ENCODE data around the gene PHLDB3.
A peak's percentile ranks its signal among the peaks of the same experiment; 100 is the strongest.

Gene PHLDB3

GRCh38 chr19:43503501-43504425 is 783 bp downstream of the PHLDB3 start:
- H3K27ac ChIP-seq (ENCODE audit: low read length, poor library complexity, severe bottlenecking): peak overlapping the region; percentile 36
- no peaks in the 10 kb centered on the region for H3K27me3 ChIP-seq (ENCODE audit: control insufficient read depth in 1 of 2, insufficient read depth in 1 of 2, low read length in 2 of 2)
- H3K18ac ChIP-seq (ENCODE audit: low read depth in 1 of 2, low read length in 2 of 2): peak overlapping the region; percentile 80 to 84
- peak overlapping the region in 1 of 2 experiments; percentile 89 for H3K14ac ChIP-seq (ENCODE audit: low read length in 2 of 2)
- H3K36me3 ChIP-seq (ENCODE audit: control insufficient read depth in 1 of 2, insufficient read depth in 2 of 2, low read depth in 1 of 2, low read length in 2 of 2): peaks cover 10 to 25% of the 10 kb centered on the region in 2 experiments
- peak overlapping the region; percentile 82 for H4K91ac ChIP-seq (ENCODE audit: low read length)
- no peak overlapping the region for H2BK5ac ChIP-seq (ENCODE audit: low read depth, low read length, poor library complexity, severe bottlenecking)
- H3K4me1 ChIP-seq (ENCODE audit: control insufficient read depth, insufficient read depth, low read depth, low read length): peaks cover 12% of the 10 kb centered on the region
- peak; percentile 93 for DNase-seq
- H2BK15ac ChIP-seq (ENCODE audit: low read depth, poor library complexity, severe bottlenecking): peak overlapping the region; percentile 70
- H3K4ac ChIP-seq (ENCODE audit: low read depth in 1 of 2, low read length in 2 of 2): peak overlapping the region in 1 of 2 experiments; percentile 13
- peak overlapping the region; percentile 98 for H3K4me2 ChIP-seq (ENCODE audit: low read length, poor library complexity, severe bottlenecking)
- H3K9me3 ChIP-seq (ENCODE audit: control insufficient read depth, low read length): no peaks in the 10 kb centered on the region
- H2BK120ac ChIP-seq (ENCODE audit: low read depth, low read length): no peak overlapping the region
- H2AFZ ChIP-seq (ENCODE audit: low read depth, low read length): peak overlapping the region; percentile 79
- H2AK5ac ChIP-seq (ENCODE audit: low read length, severe bottlenecking): no peak overlapping the region
- H3K9ac ChIP-seq (ENCODE audit: low read length): peak overlapping the region; percentile 91
- H4K8ac ChIP-seq (ENCODE audit: low read length): peak overlapping the region; percentile 66
- no peak overlapping the region for H3K23ac ChIP-seq (ENCODE audit: low read length in 2 of 2)
- H3K79me1 ChIP-seq (replicated peaks; ENCODE audit: low read length, poor library complexity, severe bottlenecking): peaks cover 8% of the 10 kb centered on the region
- peak overlapping the region; percentile 71 to 96 for H3K4me3 ChIP-seq (ENCODE audit: insufficient read depth in 1 of 2, low read depth in 1 of 2, low read length in 2 of 2)
- 2% methylated on average over 62 of the region's 64 CpGs for WGBS
- peak overlapping the region in 1 of 2 experiments; percentile 82 for H2BK12ac ChIP-seq (ENCODE audit: low read length in 2 of 2)

- peaks cover 8% of the 10 kb centered on the region for H3K79me1 ChIP-seq (replicated peaks; ENCODE audit: low read length, poor library complexity, severe bottlenecking)
- H4K8ac ChIP-seq (ENCODE audit: low read length): no peak overlapping the region
- peak overlapping the region; percentile 91 for H3K9ac ChIP-seq (ENCODE audit: low read length)
- H3K9me3 ChIP-seq (ENCODE audit: control insufficient read depth, low read length): no peaks in the 10 kb centered on the region
- H3K4me1 ChIP-seq (ENCODE audit: control insufficient read depth, insufficient read depth, low read depth, low read length): peaks cover 12% of the 10 kb centered on the region
- H3K23ac ChIP-seq (ENCODE audit: low read length in 2 of 2): no peak overlapping the region
- 89% methylated on average over 22 of the region's 23 CpGs for WGBS
- no peak overlapping the region for H2AK5ac ChIP-seq (ENCODE audit: low read length, severe bottlenecking)
- H3K18ac ChIP-seq (ENCODE audit: low read depth in 1 of 2, low read length in 2 of 2): no peak overlapping the region
- H2AFZ ChIP-seq (ENCODE audit: low read depth, low read length): no peak overlapping the region
- H3K14ac ChIP-seq (ENCODE audit: low read length in 2 of 2): no peak overlapping the region
- no peaks in the 10 kb centered on the region for H3K27me3 ChIP-seq (ENCODE audit: control insufficient read depth in 1 of 2, insufficient read depth in 1 of 2, low read length in 2 of 2)
- peaks cover 9 to 18% of the 10 kb centered on the region in 2 experiments for H3K36me3 ChIP-seq (ENCODE audit: control insufficient read depth in 1 of 2, insufficient read depth in 2 of 2, low read depth in 1 of 2, low read length in 2 of 2)
- H2BK12ac ChIP-seq (ENCODE audit: low read length in 2 of 2): peak overlapping the region in 1 of 2 experiments; percentile 64
- H2BK15ac ChIP-seq (ENCODE audit: low read depth, poor library complexity, severe bottlenecking): no peak overlapping the region
- no peak overlapping the region for H3K27ac ChIP-seq (ENCODE audit: low read length, poor library complexity, severe bottlenecking)
- H3K4me2 ChIP-seq (ENCODE audit: low read length, poor library complexity, severe bottlenecking): no peak overlapping the region
- no peak for DNase-seq
- peak overlapping the region in 1 of 2 experiments; percentile 96 for H3K4me3 ChIP-seq (ENCODE audit: insufficient read depth in 1 of 2, low read depth in 1 of 2, low read length in 2 of 2)
- H4K91ac ChIP-seq (ENCODE audit: low read length): no peak overlapping the region
- no peak overlapping the region for H2BK5ac ChIP-seq (ENCODE audit: low read depth, low read length, poor library complexity, severe bottlenecking)
- no peak overlapping the region for H3K4ac ChIP-seq (ENCODE audit: low read depth in 1 of 2, low read length in 2 of 2)
- no peak overlapping the region for H2BK120ac ChIP-seq (ENCODE audit: low read depth, low read length)
Observed at GRCh38 chr19:43502419-43502976, 2.0 kb downstream of the PHLDB3 start.

GRCh38 chr19:43501661-43502418 is 2.7 kb downstream of the PHLDB3 start:
- no peak overlapping the region for H2BK15ac ChIP-seq (ENCODE audit: low read depth, poor library complexity, severe bottlenecking)
- H3K4me2 ChIP-seq (ENCODE audit: low read length, poor library complexity, severe bottlenecking): no peak overlapping the region
- peaks cover 8% of the 10 kb centered on the region for H3K79me1 ChIP-seq (replicated peaks; ENCODE audit: low read length, poor library complexity, severe bottlenecking)
- DNase-seq: no peak
- H3K9me3 ChIP-seq (ENCODE audit: control insufficient read depth, low read length): no peaks in the 10 kb centered on the region
- H3K18ac ChIP-seq (ENCODE audit: low read depth in 1 of 2, low read length in 2 of 2): peak overlapping the region in 1 of 2 experiments; percentile 24
- H2BK5ac ChIP-seq (ENCODE audit: low read depth, low read length, poor library complexity, severe bottlenecking): no peak overlapping the region
- H4K8ac ChIP-seq (ENCODE audit: low read length): peak overlapping the region; percentile 88
- peak overlapping the region in 1 of 2 experiments; percentile 46 for H3K23ac ChIP-seq (ENCODE audit: low read length in 2 of 2)
- 56% methylated on average over 35 of the region's 43 CpGs for WGBS
- H2AK5ac ChIP-seq (ENCODE audit: low read length, severe bottlenecking): no peak overlapping the region
- no peak overlapping the region for H2BK12ac ChIP-seq (ENCODE audit: low read length in 2 of 2)
- no peaks in the 10 kb centered on the region for H3K27me3 ChIP-seq (ENCODE audit: control insufficient read depth in 1 of 2, insufficient read depth in 1 of 2, low read length in 2 of 2)
- H2AFZ ChIP-seq (ENCODE audit: low read depth, low read length): no peak overlapping the region
- H2BK120ac ChIP-seq (ENCODE audit: low read depth, low read length): no peak overlapping the region
- peak overlapping the region in 1 of 2 experiments; percentile 96 for H3K4me3 ChIP-seq (ENCODE audit: insufficient read depth in 1 of 2, low read depth in 1 of 2, low read length in 2 of 2)
- peaks cover 15 to 24% of the 10 kb centered on the region in 2 experiments for H3K36me3 ChIP-seq (ENCODE audit: control insufficient read depth in 1 of 2, insufficient read depth in 2 of 2, low read depth in 1 of 2, low read length in 2 of 2)
- H3K4ac ChIP-seq (ENCODE audit: low read depth in 1 of 2, low read length in 2 of 2): peak overlapping the region in 1 of 2 experiments; percentile 17
- H3K27ac ChIP-seq (ENCODE audit: low read length, poor library complexity, severe bottlenecking): no peak overlapping the region
- H3K4me1 ChIP-seq (ENCODE audit: control insufficient read depth, insufficient read depth, low read depth, low read length): peaks cover 12% of the 10 kb centered on the region
- peak overlapping the region; percentile 25 for H4K91ac ChIP-seq (ENCODE audit: low read length)
- H3K9ac ChIP-seq (ENCODE audit: low read length): no peak overlapping the region
- H3K14ac ChIP-seq (ENCODE audit: low read length in 2 of 2): no peak overlapping the region
